DND-41 (cell line): ENCODE measurements around the gene RUNX2.

Experiments
- CTCF ChIP-seq: IDR thresholded peaks from 2 replicates; pipeline ENCODE4 v1.5.1; 2012; ENCODE audit warnings: borderline replicate concordance, low read length, moderate library complexity, mild to moderate bottlenecking; ENCODE audit not compliant: poor library complexity, severe bottlenecking; ENCODE audit errors: extremely low read depth
- EZH2 ChIP-seq: IDR thresholded peaks from 3 replicates; pipeline ENCODE4 v1.6.1; 2012; ENCODE audit warnings: borderline replicate concordance, low read depth, mild to moderate bottlenecking, moderate library complexity, low read length, inconsistent platforms; ENCODE audit not compliant: severe bottlenecking

DNA sequence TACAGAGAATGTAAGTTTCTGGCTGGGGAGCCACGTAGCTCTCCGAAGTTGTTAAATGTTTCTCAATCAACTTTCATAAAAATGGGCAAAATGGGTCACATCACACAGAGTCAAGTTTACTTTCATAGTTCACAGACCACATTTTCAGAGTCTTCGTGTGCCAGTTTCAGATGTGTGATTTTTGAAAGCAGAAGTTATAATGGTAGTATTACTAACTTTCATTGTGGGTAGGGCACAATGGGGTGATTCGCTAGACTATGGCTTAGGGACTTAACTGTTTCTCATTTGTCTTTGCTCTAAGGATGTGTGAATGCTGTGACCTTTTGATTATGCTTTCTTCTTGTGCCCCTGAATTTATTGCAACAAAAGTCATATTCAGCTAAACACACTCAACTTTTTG lies 158.6 kb downstream of the RUNX2 start:
- TF ChIP-seq CTCF (no peak), EZH2 (no peak)
